Fibroblast of pulmonary artery (primary cell): ENCODE data around the gene NFU1.

ENCODE experiments used
- DNase-seq: peaks from one replicate; pipeline ENCODE4 v3.0.0-alpha.2; 2010; ENCODE audit warnings: low read depth
- H3K4me3 ChIP-seq: replicated peaks from 2 replicates; pipeline ENCODE4 v1.5.1; 2011; ENCODE audit warnings: low read depth, mild to moderate bottlenecking, control low read depth, low read length, moderate library complexity
- CTCF ChIP-seq: IDR thresholded peaks from 2 replicates; pipeline ENCODE4 v1.5.1; 2011; ENCODE audit warnings: mild to moderate bottlenecking, control low read depth, low read length, inconsistent platforms; ENCODE audit errors: missing control alignments

The NFU1 gene

GRCh38 chr2:69353360-69353759 lies 83.9 kb downstream of the NFU1 start:
- no peak for DNase-seq
- no peak for TF ChIP-seq CTCF
- no peak overlapping the region for H3K4me3 ChIP-seq

GRCh38 chr2:69348781-69349180 lies 88.5 kb downstream of the NFU1 start:
- DNase-seq: no peak
- H3K4me3 ChIP-seq: no peak overlapping the region
- TF ChIP-seq CTCF: no peak
